ENCODE results near the gene GABARAPL1.

The GABARAPL1 gene

GRCh38 chr12:10241727-10242126 lies 29.1 kb downstream of the GABARAPL1 start:
- no peaks in the 10 kb centered on the region for H3F3A ChIP-seq (ENCODE audit: insufficient read depth, low read length)
- peak overlapping the region; percentile 5; the same call in 1 of the 2 replicates for H3K4me2 ChIP-seq (ENCODE audit: low read length)
- no peaks in the 10 kb centered on the region for H3K9me2 ChIP-seq (ENCODE audit: low read depth, low read length)
- no peak overlapping the region for H2AFZ ChIP-seq (ENCODE audit: low read length)
- peaks cover 10% of the 10 kb centered on the region for H3K9me3 ChIP-seq (ENCODE audit: low read length)
- peaks cover 73% of the 10 kb centered on the region for H3K4me1 ChIP-seq (ENCODE audit: insufficient read depth, low read length, severe bottlenecking)
- no peak overlapping the region; the same call in 1 of the 2 replicates for H3K9ac ChIP-seq (ENCODE audit: low read length)
- no peaks in the 10 kb centered on the region for H3K79me2 ChIP-seq (ENCODE audit: insufficient read depth, low read length)
- TF ChIP-seq EZH2 (IDR thresholded peaks at IDR 0.05; ENCODE audit: borderline replicate concordance, low read length) (no peak), CTCF (IDR thresholded peaks at IDR 0.05; ENCODE audit: low read length) (no peak)
- no peak overlapping the region for H3K4me3 ChIP-seq (ENCODE audit: low read depth, low read length, poor library complexity, severe bottlenecking)
- no peaks in the 10 kb centered on the region for H3K27me3 ChIP-seq (ENCODE audit: insufficient read depth, low read length)
- H3K36me3 ChIP-seq (ENCODE audit: insufficient read depth, low read length): peaks cover 10% of the 10 kb centered on the region
- peak overlapping the region; percentile 99 for H3K27ac ChIP-seq (ENCODE audit: low read depth, low read length, poor library complexity, severe bottlenecking)
- no peaks in the 10 kb centered on the region for H4K20me1 ChIP-seq (ENCODE audit: insufficient read depth, low read length)

GRCh38 chr12:10242539-10242938 lies 29.9 kb downstream of the GABARAPL1 start:
- Histone ChIP-seq H3K79me2 (ENCODE audit: insufficient read depth, low read length) (no peaks in the 10 kb centered on the region), H3K9me3 (ENCODE audit: low read length) (peaks cover 2% of the 10 kb centered on the region), H3K36me3 (ENCODE audit: insufficient read depth, low read length) (peaks cover 2% of the 10 kb centered on the region; the same call in 1 of the 2 replicates), H3K4me1 (ENCODE audit: insufficient read depth, low read length, severe bottlenecking) (peaks cover 81% of the 10 kb centered on the region), H4K20me1 (ENCODE audit: insufficient read depth, low read length) (no peaks in the 10 kb centered on the region), H3K4me2 (ENCODE audit: low read length) (peak overlapping the region; percentile 18; the same call in 1 of the 2 replicates), H3K27me3 (ENCODE audit: insufficient read depth, low read length) (no peaks in the 10 kb centered on the region), H3K9me2 (ENCODE audit: low read depth, low read length) (no peaks in the 10 kb centered on the region), H3K9ac (ENCODE audit: low read length) (peak overlapping the region; percentile 16; the same call in 1 of the 2 replicates), H3F3A (ENCODE audit: insufficient read depth, low read length) (no peaks in the 10 kb centered on the region), H3K27ac (ENCODE audit: low read depth, low read length, poor library complexity, severe bottlenecking) (peak overlapping the region; percentile 99), H2AFZ (ENCODE audit: low read length) (no peak overlapping the region), H3K4me3 (ENCODE audit: low read depth, low read length, poor library complexity, severe bottlenecking) (no peak overlapping the region)
- TF ChIP-seq CTCF (IDR thresholded peaks at IDR 0.05; ENCODE audit: low read length): no peak
- no peak for TF ChIP-seq EZH2 (IDR thresholded peaks at IDR 0.05; ENCODE audit: borderline replicate concordance, low read length)

GRCh38 chr12:10243818-10244520 lies 31.3 kb downstream of the GABARAPL1 start:
- Histone ChIP-seq H3K4me3 (ENCODE audit: low read depth, low read length, poor library complexity, severe bottlenecking) (peak overlapping the region; percentile 44), H3K79me2 (ENCODE audit: insufficient read depth, low read length) (no peaks in the 10 kb centered on the region), H3K4me1 (ENCODE audit: insufficient read depth, low read length, severe bottlenecking) (peaks cover 83% of the 10 kb centered on the region), H4K20me1 (ENCODE audit: insufficient read depth, low read length) (no peaks in the 10 kb centered on the region), H3K4me2 (ENCODE audit: low read length) (peak overlapping the region; percentile 85), H3F3A (ENCODE audit: insufficient read depth, low read length) (no peaks in the 10 kb centered on the region), H3K27ac (ENCODE audit: low read depth, low read length, poor library complexity, severe bottlenecking) (peak overlapping the region; percentile 99), H3K9me3 (ENCODE audit: low read length) (no peaks in the 10 kb centered on the region), H3K36me3 (ENCODE audit: insufficient read depth, low read length) (no peaks in the 10 kb centered on the region), H2AFZ (ENCODE audit: low read length) (no peak overlapping the region; the same call in 1 of the 2 replicates), H3K9ac (ENCODE audit: low read length) (peak overlapping the region; percentile 70), H3K9me2 (ENCODE audit: low read depth, low read length) (no peaks in the 10 kb centered on the region), H3K27me3 (ENCODE audit: insufficient read depth, low read length) (no peaks in the 10 kb centered on the region)
- TF ChIP-seq EZH2 (IDR thresholded peaks at IDR 0.05; ENCODE audit: borderline replicate concordance, low read length): no peak
- TF ChIP-seq CTCF (IDR thresholded peaks at IDR 0.05; ENCODE audit: low read length): no peak

Data from OCI-LY1 (cell line).